ENCODE data around the gene TENM4. TPM values are rescaled to one million over a fixed set of nuclear protein-coding genes. Genes with fewer than 3 reads are reported as not detected.

Gene TENM4
- polyA plus RNA-seq, 1 of the 3 experiments (the other 2 are of a cell fraction), result 16.7 TPM

GRCh38 chr11:78764946-78765345, 675.9 kb downstream of the TENM4 start:
- Histone ChIP-seq H4K20me1 (ENCODE audit: insufficient read depth) (no peaks in the 10 kb centered on the region), H3K9me3 (no peaks in the 10 kb centered on the region), H3K4me3 (ENCODE audit: low read depth in 2 of 2, low read length in 1 of 2) (no peak overlapping the region), H3K4me1 (ENCODE audit: control insufficient read depth in 1 of 2, insufficient read depth in 2 of 2, low read depth in 1 of 2, low read length in 1 of 2) (peaks cover 0 to 3% of the 10 kb centered on the region in 2 experiments; a peak in 1 of 4 replicates), H3F3A (replicated peaks; ENCODE audit: insufficient read depth) (no peaks in the 10 kb centered on the region), H3K79me2 (ENCODE audit: insufficient read depth) (no peaks in the 10 kb centered on the region), H3K9ac (no peak overlapping the region), H3K36me3 (replicated peaks in 1 of 2; ENCODE audit: control insufficient read depth in 1 of 2, insufficient read depth in 2 of 2, low read length in 1 of 2) (peaks cover 11 to 60% of the 10 kb centered on the region in 2 experiments), H3K27me3 (ENCODE audit: insufficient read depth) (no peaks in the 10 kb centered on the region), H3K9me2 (no peaks in the 10 kb centered on the region), H3K27ac (ENCODE audit: low read depth in 2 of 2, low read length in 1 of 2) (no peak overlapping the region), H3K4me2 (no peak overlapping the region), H2AFZ (ENCODE audit: low read depth) (no peak overlapping the region)
- TF ChIP-seq USF2 (IDR thresholded peaks at IDR 0.05; ENCODE audit: borderline replicate concordance, low read depth, low read length) (no peak), FOSL2 (IDR thresholded peaks at IDR 0.05; ENCODE audit: borderline replicate concordance, low read depth) (no peak), POLR2AphosphoS5 (IDR thresholded peaks at IDR 0.05; ENCODE audit: low read depth, low read length) (no peak), RFX5 (IDR thresholded peaks at IDR 0.05; ENCODE audit: low read length) (no peak), MXI1 (IDR thresholded peaks at IDR 0.05; ENCODE audit: low read depth, low read length) (no peak), FOXJ3 (CRISPR knock-in tag; IDR thresholded peaks at IDR 0.05) (no peak), TAF1 (IDR thresholded peaks at IDR 0.05; ENCODE audit: borderline replicate concordance, low read depth, low read length) (no peak), NRF1 (IDR thresholded peaks at IDR 0.05; ENCODE audit: low read depth, low read length) (no peak), RXRA (IDR thresholded peaks at IDR 0.05; ENCODE audit: borderline replicate concordance, low read depth) (no peak), ZBTB33 (IDR thresholded peaks at IDR 0.05; ENCODE audit: borderline replicate concordance, low read depth) (no peak), REST (IDR thresholded peaks at IDR 0.05; ENCODE audit: low read depth, low read length) (no peak)
- no peak for DNase-seq
- WGBS (ENCODE audit: low lambda C conversion rate), result 95% methylated on average over 4 of the region's 4 CpGs
- CTCF ChIA-PET, result no interaction called here
- POLR2A ChIA-PET, result no interaction called here

All from SK-N-SH (cell line).